Femur (tissue), 1 donor: ENCODE data around the gene TAF7.
"Not testable (repeated sequence)": the region's sequence is repeated elsewhere in the genome, so short reads cannot be mapped to it uniquely, and the experiment has no call there.

ENCODE experiments used
- DNase-seq: peaks from one replicate; pipeline ENCODE4 v3.0.0-alpha.2; 2017

The TAF7 gene, protein sequence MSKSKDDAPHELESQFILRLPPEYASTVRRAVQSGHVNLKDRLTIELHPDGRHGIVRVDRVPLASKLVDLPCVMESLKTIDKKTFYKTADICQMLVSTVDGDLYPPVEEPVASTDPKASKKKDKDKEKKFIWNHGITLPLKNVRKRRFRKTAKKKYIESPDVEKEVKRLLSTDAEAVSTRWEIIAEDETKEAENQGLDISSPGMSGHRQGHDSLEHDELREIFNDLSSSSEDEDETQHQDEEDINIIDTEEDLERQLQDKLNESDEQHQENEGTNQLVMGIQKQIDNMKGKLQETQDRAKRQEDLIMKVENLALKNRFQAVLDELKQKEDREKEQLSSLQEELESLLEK

GRCh38 chr5:141320225-141321169 lies at the start of gene TAF7:
TSS of gene TAF7 (minus strand) at chr5:141320784. CDS start at chr5:141320044, 740 bp downstream.
- DNase-seq, result peak; percentile 95

DNA sequence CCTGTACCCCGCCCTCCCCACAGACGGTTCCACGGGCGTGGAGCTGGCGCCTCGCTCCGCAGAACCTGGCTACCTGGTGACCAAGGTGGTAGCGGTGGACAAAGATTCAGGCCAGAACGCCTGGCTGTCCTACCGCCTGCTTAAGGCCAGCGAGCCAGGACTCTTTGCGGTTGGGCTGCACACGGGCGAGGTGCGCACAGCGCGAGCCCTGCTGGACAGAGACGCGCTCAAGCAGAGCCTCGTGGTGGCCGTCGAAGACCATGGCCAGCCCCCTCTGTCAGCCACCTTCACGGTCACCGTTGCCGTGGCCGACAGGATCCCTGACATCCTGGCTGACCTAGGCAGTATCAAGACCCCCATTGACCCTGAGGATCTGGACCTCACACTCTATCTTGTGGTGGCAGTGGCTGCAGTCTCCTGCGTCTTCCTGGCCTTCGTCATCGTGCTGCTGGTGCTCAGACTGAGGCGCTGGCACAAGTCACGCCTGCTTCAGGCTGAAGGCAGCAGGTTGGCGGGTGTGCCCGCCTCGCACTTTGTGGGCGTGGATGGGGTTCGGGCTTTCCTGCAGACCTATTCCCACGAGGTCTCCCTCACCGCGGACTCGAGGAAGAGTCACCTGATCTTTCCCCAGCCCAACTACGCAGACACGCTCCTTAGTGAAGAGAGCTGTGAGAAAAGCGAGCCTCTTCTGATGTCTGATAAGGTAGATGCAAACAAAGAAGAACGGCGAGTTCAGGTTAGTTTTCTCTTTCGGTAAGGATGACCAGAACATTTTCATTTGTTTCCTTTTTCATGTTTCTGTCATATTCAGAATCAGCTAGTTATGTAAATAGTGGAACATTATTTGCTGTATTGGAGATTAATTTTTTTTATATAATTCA lies 45.7 kb upstream of the TAF7 start:
- DNase-seq, result no peak

GRCh38 chr5:141363952-141364660 lies 43.5 kb upstream of the TAF7 start, which contains the start of gene PCDHGA5:
TSS of gene PCDHGA5 (plus strand) at chr5:141364162. CDS start at chr5:141364331, 169 bp downstream.
- DNase-seq, result no peak

DNA sequence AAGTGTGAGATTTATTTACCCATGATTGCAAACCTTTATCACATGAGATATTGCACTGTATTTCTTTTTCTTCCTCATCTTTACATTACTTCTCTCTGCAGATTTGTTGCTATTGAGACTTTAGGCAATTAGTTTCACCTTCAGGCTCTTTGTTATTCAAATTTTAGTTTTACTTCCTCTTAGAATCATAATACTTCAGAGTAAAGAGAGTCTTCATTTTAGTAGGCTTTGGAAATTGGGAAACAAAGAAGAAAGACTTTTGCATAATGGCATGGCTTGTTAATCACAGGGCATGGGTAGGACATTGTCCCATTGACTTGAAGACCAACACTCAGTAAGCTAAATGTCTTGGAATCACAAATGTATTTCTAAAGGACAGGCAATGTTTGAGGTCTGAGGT lies 42.1 kb upstream of the TAF7 start:
- no peak for DNase-seq

GRCh38 chr5:141360685-141361084 lies 40.1 kb upstream of the TAF7 start:
- no peak for DNase-seq

- DNase-seq, result no peak
Measured at GRCh38 chr5:141359790-141360426, 39.3 kb upstream of the TAF7 start, which contains the start of gene PCDHGB2. TSS of gene PCDHGB2 (plus strand) at chr5:141359994. CDS start at chr5:141360136, 142 bp downstream.

- DNase-seq, result no peak
Measured at GRCh38 chr5:141356950-141357349, 36.4 kb upstream of the TAF7 start.

- no peak for DNase-seq
Measured at GRCh38 chr5:141356133-141356532, 35.5 kb upstream of the TAF7 start.

DNA sequence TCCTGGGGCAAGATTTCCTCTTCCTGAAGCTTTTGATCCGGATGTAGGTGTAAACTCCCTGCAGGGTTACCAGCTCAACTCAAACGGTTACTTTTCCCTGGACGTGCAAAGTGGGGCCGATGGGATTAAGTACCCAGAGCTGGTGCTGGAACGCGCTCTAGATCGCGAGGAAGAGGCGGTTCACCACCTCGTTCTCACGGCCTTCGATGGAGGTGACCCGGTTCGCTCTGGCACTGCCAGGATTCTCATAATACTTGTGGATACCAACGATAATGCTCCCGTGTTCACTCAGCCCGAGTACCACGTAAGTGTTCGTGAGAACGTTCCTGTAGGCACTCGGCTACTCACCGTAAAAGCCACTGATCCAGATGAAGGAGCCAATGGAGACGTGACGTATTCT lies 35.1 kb upstream of the TAF7 start:
- no peak for DNase-seq

GRCh38 chr5:141354900-141355469 lies 34.4 kb upstream of the TAF7 start, which contains the start of gene PCDHGA4:
TSS of gene PCDHGA4 (plus strand) at chr5:141355021. CDS start at chr5:141355108, 87 bp downstream.
- DNase-seq, result no peak

DNA sequence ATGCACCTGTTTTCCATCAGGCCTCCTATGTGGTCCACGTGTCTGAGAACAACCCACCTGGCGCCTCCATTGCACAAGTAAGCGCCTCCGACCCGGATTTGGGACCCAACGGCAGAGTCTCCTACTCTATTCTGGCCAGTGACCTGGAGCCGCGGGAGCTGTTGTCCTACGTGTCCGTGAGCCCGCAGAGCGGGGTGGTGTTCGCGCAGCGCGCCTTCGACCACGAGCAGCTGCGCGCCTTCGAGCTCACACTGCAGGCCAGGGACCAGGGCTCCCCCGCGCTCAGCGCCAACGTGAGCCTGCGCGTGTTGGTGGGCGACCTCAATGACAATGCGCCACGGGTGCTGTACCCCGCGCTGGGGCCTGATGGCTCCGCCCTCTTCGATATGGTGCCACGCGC lies 31.0 kb upstream of the TAF7 start:
- no peak for DNase-seq

GRCh38 chr5:141349917-141350619 lies 29.5 kb upstream of the TAF7 start, which contains the start of gene PCDHGB1:
TSS of gene PCDHGB1 (plus strand) at chr5:141350099. CDS start at chr5:141350261, 162 bp downstream.
- no peak for DNase-seq

- not testable (repeated sequence) for DNase-seq
Measured at GRCh38 chr5:141346017-141346416, 25.4 kb upstream of the TAF7 start.

DNA sequence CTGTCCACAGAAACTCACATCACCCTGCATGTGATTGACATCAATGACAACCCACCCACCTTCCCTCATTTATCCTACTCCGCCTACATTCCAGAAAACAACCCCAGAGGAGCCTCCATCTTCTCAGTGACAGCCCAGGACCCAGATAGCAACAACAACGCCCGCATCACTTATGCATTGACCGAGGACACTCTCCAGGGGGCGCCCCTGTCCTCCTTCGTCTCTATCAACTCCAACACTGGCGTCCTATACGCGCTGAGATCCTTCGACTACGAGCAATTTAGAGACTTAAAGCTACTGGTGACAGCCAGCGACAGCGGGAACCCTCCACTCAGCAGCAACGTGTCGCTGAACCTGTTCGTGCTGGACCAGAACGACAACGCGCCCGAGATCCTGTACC lies 24.7 kb upstream of the TAF7 start:
- no peak for DNase-seq

GRCh38 chr5:141343953-141344463 lies 23.4 kb upstream of the TAF7 start:
- no peak for DNase-seq

- no peak for DNase-seq
Measured at GRCh38 chr5:141343242-141343952, 22.8 kb upstream of the TAF7 start, which contains the start of gene PCDHGA3. TSS of gene PCDHGA3 (plus strand) at chr5:141343829. CDS start at chr5:141344034, 205 bp downstream.

DNA sequence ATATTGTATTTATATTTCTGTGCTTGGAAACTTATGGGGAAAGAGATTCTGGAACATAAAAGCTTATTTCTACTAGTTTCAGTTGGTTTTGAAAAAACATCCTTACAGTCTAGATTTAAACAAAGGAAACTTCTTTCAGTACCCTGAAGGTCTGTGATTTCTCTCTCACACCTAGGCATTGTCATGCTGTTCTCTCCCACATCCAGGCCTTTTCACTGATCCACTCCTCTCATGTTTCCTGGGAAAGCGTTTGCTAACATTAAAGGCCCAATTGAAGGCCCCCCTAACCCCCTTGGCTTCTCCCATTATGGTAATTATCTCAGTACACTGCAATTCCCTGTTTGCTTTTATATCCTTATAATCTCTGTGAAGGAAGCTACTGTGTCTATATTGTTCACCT lies 22.2 kb upstream of the TAF7 start:
- no peak for DNase-seq

- DNase-seq, result not testable (repeated sequence)
Measured at GRCh38 chr5:141340781-141341354, 20.3 kb upstream of the TAF7 start.
